ENCODE data around the gene ROCK2. TPM values are rescaled to one million over a fixed set of nuclear protein-coding genes. Genes with fewer than 3 reads are reported as not detected.

ROCK2 gene
- total RNA-seq, 4 donors from 2014 or later, result 51.0 to 75.9 (median 67.6) TPM

DNA sequence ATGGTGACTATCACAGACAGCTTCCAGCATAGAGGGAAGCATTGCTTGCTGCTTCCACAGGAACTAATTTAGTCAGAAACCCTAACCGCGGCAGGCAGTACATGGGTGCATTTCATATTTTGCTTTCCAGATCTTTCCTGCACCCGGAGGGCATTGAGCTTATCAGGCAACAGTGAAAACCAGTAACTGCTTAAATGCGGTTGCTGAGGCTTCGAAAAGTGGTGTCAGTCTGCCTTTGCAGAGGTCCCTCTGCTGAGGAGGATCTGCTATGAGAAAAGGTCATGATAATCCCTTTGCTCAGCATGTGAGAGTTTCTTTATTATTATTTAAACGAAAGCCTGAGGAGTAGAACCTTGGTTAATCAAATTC lies 44.6 kb upstream of the ROCK2 start:
- Histone ChIP-seq H3K27ac (peak overlapping the region in 3 of 4 donors; percentile 28 to 74 (median 57)), H3K36me3 (no peaks in the 10 kb centered on the region)
- no peak for TF ChIP-seq POLR2A (IDR thresholded peaks at IDR 0.05)
- TF ChIP-seq, protein P1, sequence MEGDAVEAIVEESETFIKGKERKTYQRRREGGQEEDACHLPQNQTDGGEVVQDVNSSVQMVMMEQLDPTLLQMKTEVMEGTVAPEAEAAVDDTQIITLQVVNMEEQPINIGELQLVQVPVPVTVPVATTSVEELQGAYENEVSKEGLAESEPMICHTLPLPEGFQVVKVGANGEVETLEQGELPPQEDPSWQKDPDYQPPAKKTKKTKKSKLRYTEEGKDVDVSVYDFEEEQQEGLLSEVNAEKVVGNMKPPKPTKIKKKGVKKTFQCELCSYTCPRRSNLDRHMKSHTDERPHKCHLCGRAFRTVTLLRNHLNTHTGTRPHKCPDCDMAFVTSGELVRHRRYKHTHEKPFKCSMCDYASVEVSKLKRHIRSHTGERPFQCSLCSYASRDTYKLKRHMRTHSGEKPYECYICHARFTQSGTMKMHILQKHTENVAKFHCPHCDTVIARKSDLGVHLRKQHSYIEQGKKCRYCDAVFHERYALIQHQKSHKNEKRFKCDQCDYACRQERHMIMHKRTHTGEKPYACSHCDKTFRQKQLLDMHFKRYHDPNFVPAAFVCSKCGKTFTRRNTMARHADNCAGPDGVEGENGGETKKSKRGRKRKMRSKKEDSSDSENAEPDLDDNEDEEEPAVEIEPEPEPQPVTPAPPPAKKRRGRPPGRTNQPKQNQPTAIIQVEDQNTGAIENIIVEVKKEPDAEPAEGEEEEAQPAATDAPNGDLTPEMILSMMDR (IDR thresholded peaks at IDR 0.05), result no peak

DNA sequence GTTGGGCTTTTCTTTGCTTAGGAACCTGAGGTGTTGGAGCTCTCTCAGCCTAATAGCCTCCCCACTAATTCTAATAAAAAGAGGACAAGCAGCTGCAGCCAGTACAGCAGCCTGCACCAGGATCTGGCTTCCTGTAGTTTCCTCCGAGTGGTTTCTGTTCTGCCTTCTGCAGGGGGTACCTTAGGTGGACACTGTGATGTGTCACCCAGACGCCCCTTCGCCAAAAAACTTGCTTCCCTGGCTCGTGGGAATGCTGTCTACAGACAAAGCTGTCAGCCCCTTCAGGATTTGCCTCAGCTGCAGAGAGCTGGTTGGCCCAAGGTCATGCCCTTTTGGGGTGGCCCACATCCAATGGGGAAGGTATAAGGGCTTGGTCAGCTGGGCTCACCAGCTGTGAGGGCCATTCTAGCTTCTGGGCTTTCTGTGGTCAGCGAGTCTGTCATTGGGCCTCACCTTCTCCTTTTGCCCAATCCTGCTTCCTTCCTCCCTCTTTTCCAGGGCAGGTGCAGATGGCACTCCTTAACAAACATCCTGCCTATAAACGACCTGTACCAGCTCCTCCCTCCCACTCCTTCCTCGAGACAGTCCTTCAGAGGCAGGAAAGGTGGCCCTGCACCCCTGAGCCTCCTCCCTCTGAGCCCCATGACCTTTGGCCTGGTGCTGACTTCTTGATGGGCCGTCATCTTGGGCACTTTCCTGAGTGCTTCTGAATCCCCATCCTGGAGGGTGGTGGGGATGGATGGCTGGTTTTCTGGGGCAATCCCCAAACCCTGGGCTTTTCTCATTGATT lies 44.0 kb upstream of the ROCK2 start:
- Histone ChIP-seq H3K27me3 (no peaks in the 10 kb centered on the region), H3K4me1 (peaks cover 0 to 47% (median 3%) of the 10 kb centered on the region in 4 donors), H3K9me3 (no peaks in the 10 kb centered on the region), H3K4me3 (no peak overlapping the region), H3K36me3 (no peaks in the 10 kb centered on the region), H3K27ac (peak overlapping the region in 3 of 4 donors; percentile 35 to 74 (median 57))
- TF ChIP-seq, protein P1 (IDR thresholded peaks at IDR 0.05), result no peak
- peak in 1 of 2 donors; percentile 13 for TF ChIP-seq POLR2A (IDR thresholded peaks at IDR 0.05)
- peak in 2 of 3 donors; percentile 73 to 74 for DNase-seq

More for the DNA sequence above, 44.6 kb upstream of the ROCK2 start:
- no peak overlapping the region for H3K4me3 ChIP-seq
- DNase-seq, result no peak
- no peaks in the 10 kb centered on the region for H3K9me3 ChIP-seq
- H3K27me3 ChIP-seq, result no peaks in the 10 kb centered on the region
- peaks cover 0 to 47% (median 3%) of the 10 kb centered on the region in 4 donors for H3K4me1 ChIP-seq

GRCh38 chr2:11387843-11388242 lies 43.4 kb upstream of the ROCK2 start:
- H3K4me1 ChIP-seq, result peaks cover 0 to 47% (median 3%) of the 10 kb centered on the region in 4 donors
- no peaks in the 10 kb centered on the region for H3K27me3 ChIP-seq
- H3K9me3 ChIP-seq, result no peaks in the 10 kb centered on the region
- TF ChIP-seq, protein P1 (IDR thresholded peaks at IDR 0.05), result no peak
- TF ChIP-seq POLR2A (IDR thresholded peaks at IDR 0.05), result no peak
- no peaks in the 10 kb centered on the region for H3K36me3 ChIP-seq
- H3K4me3 ChIP-seq, result no peak overlapping the region
- H3K27ac ChIP-seq, result peak overlapping the region in 3 of 4 donors; percentile 35 to 74 (median 57)
- DNase-seq, result peak in 1 of 3 donors; percentile 30

- Histone ChIP-seq H3K9me3 (no peaks in the 10 kb centered on the region), H3K36me3 (no peaks in the 10 kb centered on the region), H3K4me3 (no peak overlapping the region), H3K27ac (peak overlapping the region in 2 of 4 donors; percentile 51 to 74), H3K4me1 (peaks cover 0 to 47% (median 3%) of the 10 kb centered on the region in 4 donors), H3K27me3 (no peaks in the 10 kb centered on the region)
- no peak for DNase-seq
- TF ChIP-seq, protein P1 (IDR thresholded peaks at IDR 0.05), result peak in 1 of 6 experiments; percentile 7
- TF ChIP-seq POLR2A (IDR thresholded peaks at IDR 0.05), result no peak
Measured at GRCh38 chr2:11387100-11387390, 42.6 kb upstream of the ROCK2 start.

- H3K4me3 ChIP-seq, result no peak overlapping the region
- peaks cover 0 to 47% (median 3%) of the 10 kb centered on the region in 4 donors for H3K4me1 ChIP-seq
- TF ChIP-seq POLR2A (IDR thresholded peaks at IDR 0.05), result no peak
- TF ChIP-seq, protein P1 (IDR thresholded peaks at IDR 0.05), result no peak
- H3K9me3 ChIP-seq, result no peaks in the 10 kb centered on the region
- no peaks in the 10 kb centered on the region for H3K27me3 ChIP-seq
- peak overlapping the region in 2 of 4 donors; percentile 27 to 51 for H3K27ac ChIP-seq
- no peaks in the 10 kb centered on the region for H3K36me3 ChIP-seq
- DNase-seq, result no peak
Measured at GRCh38 chr2:11385847-11386246, 41.4 kb upstream of the ROCK2 start.

Measured in Peyer's patch (tissue), 4 donors.